ENCODE results near the gene MICAL1. TPM values are rescaled to one million over a fixed set of nuclear protein-coding genes. Genes with fewer than 3 reads are reported as not detected.

Gene MICAL1
- total RNA-seq, 3 donors from 2014 or later (not counting 1 experiment from before 2014, with no cell fraction given), result 72.4 to 102 (median 81.3) TPM

DNA sequence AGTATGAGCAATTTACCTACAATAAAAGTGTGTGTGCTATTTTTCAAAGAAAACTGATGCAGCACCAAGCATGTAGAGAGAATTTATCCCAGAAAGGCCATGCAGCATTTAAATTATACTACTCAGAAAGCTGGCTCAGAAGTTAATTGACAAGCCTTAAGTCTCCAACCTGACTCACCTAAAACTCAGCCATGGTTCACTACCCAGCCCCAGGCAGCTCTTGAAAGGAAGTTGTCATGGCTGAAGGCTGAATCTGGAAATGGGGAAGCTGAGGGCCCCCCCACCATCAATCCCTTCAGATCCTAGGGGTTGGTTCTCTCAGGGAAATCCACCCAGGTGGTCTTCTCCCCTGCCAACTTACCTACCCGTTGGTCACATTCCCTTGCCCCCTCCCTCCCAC lies 34.8 kb downstream of the MICAL1 start:
- Histone ChIP-seq H3K4me3 (ENCODE audit: low read length) (no peak overlapping the region), H3K9me3 (ENCODE audit: control insufficient read depth, insufficient read depth, low read length) (no peaks in the 10 kb centered on the region), H3K36me3 (ENCODE audit: control insufficient read depth, insufficient read depth, low read length) (no peaks in the 10 kb centered on the region), H3K27ac (ENCODE audit: low read length) (no peak overlapping the region), H3K4me1 (ENCODE audit: control insufficient read depth, insufficient read depth, low read length) (no peaks in the 10 kb centered on the region), H3K27me3 (ENCODE audit: control insufficient read depth, insufficient read depth, low read length) (no peaks in the 10 kb centered on the region)
- H3K27ac Mint-ChIP-seq, result no peak overlapping the region
- TF ChIP-seq, protein P1, sequence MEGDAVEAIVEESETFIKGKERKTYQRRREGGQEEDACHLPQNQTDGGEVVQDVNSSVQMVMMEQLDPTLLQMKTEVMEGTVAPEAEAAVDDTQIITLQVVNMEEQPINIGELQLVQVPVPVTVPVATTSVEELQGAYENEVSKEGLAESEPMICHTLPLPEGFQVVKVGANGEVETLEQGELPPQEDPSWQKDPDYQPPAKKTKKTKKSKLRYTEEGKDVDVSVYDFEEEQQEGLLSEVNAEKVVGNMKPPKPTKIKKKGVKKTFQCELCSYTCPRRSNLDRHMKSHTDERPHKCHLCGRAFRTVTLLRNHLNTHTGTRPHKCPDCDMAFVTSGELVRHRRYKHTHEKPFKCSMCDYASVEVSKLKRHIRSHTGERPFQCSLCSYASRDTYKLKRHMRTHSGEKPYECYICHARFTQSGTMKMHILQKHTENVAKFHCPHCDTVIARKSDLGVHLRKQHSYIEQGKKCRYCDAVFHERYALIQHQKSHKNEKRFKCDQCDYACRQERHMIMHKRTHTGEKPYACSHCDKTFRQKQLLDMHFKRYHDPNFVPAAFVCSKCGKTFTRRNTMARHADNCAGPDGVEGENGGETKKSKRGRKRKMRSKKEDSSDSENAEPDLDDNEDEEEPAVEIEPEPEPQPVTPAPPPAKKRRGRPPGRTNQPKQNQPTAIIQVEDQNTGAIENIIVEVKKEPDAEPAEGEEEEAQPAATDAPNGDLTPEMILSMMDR (IDR thresholded peaks at IDR 0.05), result no peak
- H3K4me3 Mint-ChIP-seq, result no peak overlapping the region
- intact Hi-C loops (cut with micrococcal nuclease), result no loop called here
- H3K4me1 Mint-ChIP-seq, result no peaks in the 10 kb centered on the region
- no peak for DNase-seq
- 65% methylated on average over 1 of the region's 1 CpG for WGBS (ENCODE audit: insufficient coverage)
- no peaks in the 10 kb centered on the region for H3K27me3 Mint-ChIP-seq (ENCODE audit: low read depth in 2 of 2)
- no peak for ATAC-seq
- H3K9me3 Mint-ChIP-seq, result no peaks in the 10 kb centered on the region
- no peaks in the 10 kb centered on the region for H3K36me3 Mint-ChIP-seq

DNA sequence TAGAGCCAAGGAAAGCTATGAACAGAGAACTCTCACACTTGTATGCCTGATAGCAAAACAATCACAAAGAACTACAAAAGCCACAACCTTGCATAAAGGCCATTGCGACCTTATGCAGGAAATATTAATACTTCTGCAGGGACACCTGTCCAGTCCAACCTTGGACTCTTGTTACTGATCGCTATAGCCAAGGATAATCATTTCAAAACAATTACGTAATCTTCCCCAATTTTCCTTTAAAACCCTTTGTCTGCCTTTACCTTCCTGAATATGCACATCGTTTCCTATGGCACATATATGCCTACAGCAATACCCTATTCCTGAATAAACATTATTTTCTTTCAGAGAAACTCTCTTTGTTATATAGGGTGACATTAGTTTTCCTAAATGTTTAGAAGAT lies 37.9 kb downstream of the MICAL1 start:
- H3K36me3 ChIP-seq (ENCODE audit: control insufficient read depth, insufficient read depth, low read length), result no peaks in the 10 kb centered on the region
- H3K4me1 ChIP-seq (ENCODE audit: control insufficient read depth, insufficient read depth, low read length), result no peaks in the 10 kb centered on the region
- H3K27me3 Mint-ChIP-seq (ENCODE audit: low read depth in 2 of 2), result peaks cover 3 to 13% of the 10 kb centered on the region in 2 donors
- no peak overlapping the region for H3K4me3 ChIP-seq (ENCODE audit: low read length)
- TF ChIP-seq, protein P1 (IDR thresholded peaks at IDR 0.05), result no peak
- intact Hi-C loops (cut with micrococcal nuclease), result no loop called here
- H3K9me3 ChIP-seq (ENCODE audit: control insufficient read depth, insufficient read depth, low read length), result no peaks in the 10 kb centered on the region
- no peak overlapping the region for H3K27ac ChIP-seq (ENCODE audit: low read length)
- DNase-seq, result no peak
- H3K36me3 Mint-ChIP-seq, result no peaks in the 10 kb centered on the region
- WGBS (ENCODE audit: insufficient coverage), result 93% methylated on average over 4 of the region's 4 CpGs
- no peaks in the 10 kb centered on the region for H3K9me3 Mint-ChIP-seq
- no peaks in the 10 kb centered on the region for H3K27me3 ChIP-seq (ENCODE audit: control insufficient read depth, insufficient read depth, low read length)
- no peak overlapping the region for H3K4me3 Mint-ChIP-seq
- H3K4me1 Mint-ChIP-seq, result no peaks in the 10 kb centered on the region
- H3K27ac Mint-ChIP-seq, result no peak overlapping the region
- ATAC-seq, result no peak

DNA sequence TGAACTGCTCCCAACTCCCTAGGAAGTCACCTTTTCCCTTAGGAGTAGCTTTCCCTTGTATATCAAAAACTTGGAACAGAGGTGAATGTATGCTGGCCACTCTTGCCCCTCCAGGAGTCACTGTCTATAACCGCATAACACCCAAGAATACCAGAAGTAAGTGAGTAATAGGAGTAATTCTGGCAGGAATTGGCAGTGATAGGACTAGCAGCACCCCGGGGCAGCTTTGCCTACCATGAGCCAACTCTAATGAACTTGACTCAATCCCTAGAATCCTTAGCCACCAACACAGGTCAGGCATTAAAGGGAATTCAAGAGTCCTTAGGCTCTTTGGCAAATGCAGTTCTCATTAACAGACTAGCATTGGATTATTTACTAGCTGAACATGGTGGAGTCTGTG lies 44.5 kb downstream of the MICAL1 start:
- no peaks in the 10 kb centered on the region for H3K9me3 Mint-ChIP-seq
- DNase-seq (no peak), ATAC-seq (no peak)
- H3K27ac Mint-ChIP-seq, result no peak overlapping the region
- intact Hi-C loops (cut with micrococcal nuclease), result no loop called here
- peaks cover 5 to 13% of the 10 kb centered on the region in 2 donors for H3K27me3 Mint-ChIP-seq (ENCODE audit: low read depth in 2 of 2)
- Histone ChIP-seq H3K4me1 (ENCODE audit: control insufficient read depth, insufficient read depth, low read length) (no peaks in the 10 kb centered on the region), H3K9me3 (ENCODE audit: control insufficient read depth, insufficient read depth, low read length) (no peaks in the 10 kb centered on the region), H3K27me3 (ENCODE audit: control insufficient read depth, insufficient read depth, low read length) (no peaks in the 10 kb centered on the region), H3K27ac (ENCODE audit: low read length) (no peak overlapping the region), H3K36me3 (ENCODE audit: control insufficient read depth, insufficient read depth, low read length) (no peaks in the 10 kb centered on the region), H3K4me3 (ENCODE audit: low read length) (no peak overlapping the region)
- no peaks in the 10 kb centered on the region for H3K36me3 Mint-ChIP-seq
- 100% methylated on average over 2 of the region's 2 CpGs for WGBS (ENCODE audit: insufficient coverage)
- H3K4me3 Mint-ChIP-seq, result no peak overlapping the region
- TF ChIP-seq, protein P1 (IDR thresholded peaks at IDR 0.05), result no peak
- H3K4me1 Mint-ChIP-seq, result no peaks in the 10 kb centered on the region

DNA sequence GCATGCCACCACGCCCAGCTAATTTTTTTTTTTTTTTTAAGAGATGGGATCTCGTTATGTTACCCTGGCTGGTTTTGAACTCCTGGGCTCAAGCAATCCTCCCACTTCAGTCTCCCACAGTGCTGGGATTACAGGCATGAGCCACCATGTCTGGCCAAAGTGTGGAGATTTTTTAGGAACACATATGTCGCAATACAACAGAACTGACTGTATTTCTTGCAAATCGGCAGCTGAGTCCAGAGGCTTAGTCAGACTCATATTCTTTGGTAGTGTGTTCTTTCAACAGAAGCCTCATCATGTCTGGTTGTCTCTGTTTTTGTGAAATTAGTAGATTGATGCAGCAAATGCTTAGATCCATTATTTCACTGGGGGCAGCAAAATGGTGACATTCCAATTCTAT lies 49.4 kb downstream of the MICAL1 start:
- WGBS (ENCODE audit: insufficient coverage), result 85% methylated on average over 4 of the region's 4 CpGs
- Mint-ChIP-seq H3K27me3 (ENCODE audit: low read depth in 2 of 2) (peaks cover 0 to 2% of the 10 kb centered on the region in 2 donors), H3K4me1 (no peaks in the 10 kb centered on the region), H3K4me3 (no peak overlapping the region), H3K27ac (no peak overlapping the region), H3K36me3 (no peaks in the 10 kb centered on the region), H3K9me3 (no peaks in the 10 kb centered on the region)
- Histone ChIP-seq H3K4me1 (ENCODE audit: control insufficient read depth, insufficient read depth, low read length) (no peaks in the 10 kb centered on the region), H3K27me3 (ENCODE audit: control insufficient read depth, insufficient read depth, low read length) (no peaks in the 10 kb centered on the region), H3K27ac (ENCODE audit: low read length) (no peak overlapping the region), H3K9me3 (ENCODE audit: control insufficient read depth, insufficient read depth, low read length) (no peaks in the 10 kb centered on the region), H3K4me3 (ENCODE audit: low read length) (no peak overlapping the region), H3K36me3 (ENCODE audit: control insufficient read depth, insufficient read depth, low read length) (no peaks in the 10 kb centered on the region)
- DNase-seq, result no peak
- intact Hi-C loops (cut with micrococcal nuclease), result no loop called here
- TF ChIP-seq, protein P1 (IDR thresholded peaks at IDR 0.05), result no peak
- no peak for ATAC-seq
